CD4-positive, alpha-beta T cell treated with Interleukin-1 beta for 1 hour (primary cell): ENCODE results near the gene GRID2IP.
"Not testable (repeated sequence)": the region's sequence is repeated elsewhere in the genome, so short reads cannot be mapped to it uniquely, and the experiment has no call there.

ENCODE experiments used
- DNase-seq, 2 donors: peaks; one replicate each; pipeline ENCODE4 v3.0.0-alpha.2; 2020 to 2022

GRID2IP gene

DNA sequence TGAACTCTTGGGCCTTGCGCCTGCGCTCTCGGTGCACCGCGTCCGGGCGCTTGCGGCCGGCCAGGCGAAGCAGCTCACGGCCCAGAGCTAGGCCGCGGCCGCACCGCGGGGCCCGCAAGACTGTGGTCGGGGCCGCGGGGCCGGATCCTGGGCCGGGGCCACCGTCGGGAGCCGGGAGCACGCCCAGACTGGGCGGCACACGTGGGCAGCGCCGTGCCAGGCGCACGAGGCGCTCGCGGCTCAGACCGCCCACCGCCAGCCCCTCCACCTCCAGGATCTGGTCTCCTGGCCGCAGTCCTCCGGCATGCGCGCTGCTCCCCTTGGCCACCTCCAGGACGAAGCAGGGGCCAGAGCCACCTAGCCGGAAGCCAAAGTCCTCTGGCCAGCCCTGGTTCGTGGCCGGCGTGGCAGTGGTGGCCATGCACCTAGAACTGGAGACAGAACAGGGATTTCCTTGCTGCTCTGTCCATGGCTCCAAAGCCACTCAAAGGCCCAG, at the start of gene GRID2IP:
Gene GRID2IP, minus strand, starts transcription at position 446 of the 496 bp plus-strand sequence. Its CDS starts 25 bp downstream, at position 421.
- no peak for DNase-seq

- DNase-seq = no peak
Measured at GRCh38 chr7:6600093-6600492, 48.8 kb upstream of the GRID2IP start.

DNA sequence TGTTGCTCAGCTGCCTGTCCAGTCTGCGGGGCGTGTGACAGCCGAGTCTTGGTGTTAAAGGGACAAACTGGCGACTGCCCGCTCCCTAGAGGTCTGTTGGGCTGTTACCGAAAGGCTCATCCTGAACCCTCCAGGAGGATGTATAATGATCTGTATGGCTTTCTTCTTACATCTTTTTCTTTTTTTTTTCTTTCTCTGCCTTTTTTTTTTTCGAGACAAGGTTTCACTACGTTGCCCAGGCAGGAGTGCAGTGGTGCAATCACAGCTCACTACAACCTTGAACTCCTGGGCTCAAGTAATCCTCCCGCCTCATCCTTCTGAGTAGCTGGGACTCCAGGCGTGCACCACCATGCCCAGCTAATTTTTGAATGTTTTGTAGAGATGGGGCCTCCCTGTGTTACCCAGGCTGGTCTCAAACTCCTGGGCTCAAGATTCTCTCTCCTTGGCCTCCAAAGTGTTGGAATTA, 39.4 kb upstream of the GRID2IP start:
- DNase-seq = no peak

GRCh38 chr7:6589829-6590644, 38.8 kb upstream of the GRID2IP start, which contains the start of gene INTS15:
Gene INTS15, plus strand, starts transcription at chr7:6590021. Its CDS starts 263 bp downstream, at chr7:6590284.
- DNase-seq = peak; percentile 82 to 84

GRCh38 chr7:6589151-6589828, 38.0 kb upstream of the GRID2IP start:
- DNase-seq = no peak

DNA sequence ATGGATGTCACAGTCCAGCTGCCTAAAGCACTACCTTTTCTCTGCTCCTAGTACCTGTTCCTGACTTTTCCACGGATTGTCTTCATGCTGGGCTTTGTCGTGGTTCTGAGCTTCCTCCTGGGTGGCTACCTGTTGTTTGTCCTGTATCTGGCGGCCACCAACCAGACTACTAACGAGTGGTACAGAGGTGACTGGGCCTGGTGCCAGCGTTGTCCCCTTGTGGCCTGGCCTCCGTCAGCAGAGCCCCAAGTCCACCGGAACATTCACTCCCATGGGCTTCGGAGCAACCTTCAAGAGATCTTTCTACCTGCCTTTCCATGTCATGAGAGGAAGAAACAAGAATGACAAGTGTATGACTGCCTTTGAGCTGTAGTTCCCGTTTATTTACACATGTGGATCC, 37.3 kb upstream of the GRID2IP start:
- DNase-seq = no peak

DNA sequence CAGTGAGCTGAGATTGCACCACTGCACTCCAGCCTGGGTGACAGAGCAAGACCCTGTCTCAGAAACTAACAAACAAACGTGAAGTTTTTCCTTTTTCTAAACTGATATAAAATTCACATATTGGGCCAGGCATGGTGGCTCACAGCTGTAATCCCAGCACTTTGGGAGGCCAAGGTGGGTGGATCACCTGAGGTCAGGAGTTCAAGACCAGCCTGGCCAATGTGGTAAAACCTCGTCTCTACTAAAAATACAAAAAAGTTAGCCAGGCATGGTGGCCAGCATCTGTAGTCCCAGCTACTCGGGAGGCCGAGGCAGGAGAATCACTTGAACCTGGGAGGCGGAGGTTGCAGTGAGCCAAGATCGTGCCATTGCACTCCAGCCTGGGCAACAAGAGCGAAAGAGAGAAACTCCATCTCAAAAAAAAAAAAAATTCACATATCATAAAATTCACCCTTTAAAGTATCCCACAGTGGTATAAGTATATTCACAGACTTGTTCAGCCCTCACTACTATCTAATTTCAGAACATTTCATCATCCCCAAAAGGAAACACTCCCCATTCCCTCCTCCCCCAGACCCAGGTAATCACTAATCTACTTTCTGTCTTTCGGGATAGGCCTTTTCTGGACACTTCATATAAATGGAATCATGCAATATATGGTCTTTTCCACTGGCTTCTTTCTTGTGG, 34.6 kb upstream of the GRID2IP start:
- DNase-seq = not testable (repeated sequence)

DNA sequence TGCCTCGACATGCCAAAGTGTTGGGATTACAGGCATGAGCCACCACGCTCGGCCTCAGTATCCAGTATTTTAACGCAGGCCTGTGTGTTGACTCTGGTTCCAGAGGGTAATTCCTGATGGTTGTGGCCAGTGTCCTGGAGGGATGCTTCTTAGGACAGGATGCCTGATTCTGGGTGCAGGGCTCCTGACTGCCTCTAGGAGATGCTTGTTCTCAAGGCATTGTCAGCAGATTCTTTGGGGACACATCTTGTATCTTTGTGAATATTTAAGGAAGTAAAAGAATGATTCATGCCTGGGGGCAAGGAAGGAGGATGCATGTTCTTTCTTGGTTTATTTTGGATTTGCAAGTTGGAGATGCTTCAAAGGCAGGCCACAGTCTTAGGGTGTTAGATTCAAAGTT, 28.2 kb upstream of the GRID2IP start:
- DNase-seq = peak in 1 of 2 donors; percentile 15

GRCh38 chr7:6578114-6579084, 27.1 kb upstream of the GRID2IP start:
- no peak for DNase-seq

- DNase-seq = peak; percentile 88 to 92
Measured at GRCh38 chr7:6577369-6578113, 26.3 kb upstream of the GRID2IP start, which contains the start of gene ZDHHC4. Gene ZDHHC4, plus strand, starts transcription at chr7:6577454. Its CDS starts 3,108 bp downstream, at chr7:6580562.

DNA sequence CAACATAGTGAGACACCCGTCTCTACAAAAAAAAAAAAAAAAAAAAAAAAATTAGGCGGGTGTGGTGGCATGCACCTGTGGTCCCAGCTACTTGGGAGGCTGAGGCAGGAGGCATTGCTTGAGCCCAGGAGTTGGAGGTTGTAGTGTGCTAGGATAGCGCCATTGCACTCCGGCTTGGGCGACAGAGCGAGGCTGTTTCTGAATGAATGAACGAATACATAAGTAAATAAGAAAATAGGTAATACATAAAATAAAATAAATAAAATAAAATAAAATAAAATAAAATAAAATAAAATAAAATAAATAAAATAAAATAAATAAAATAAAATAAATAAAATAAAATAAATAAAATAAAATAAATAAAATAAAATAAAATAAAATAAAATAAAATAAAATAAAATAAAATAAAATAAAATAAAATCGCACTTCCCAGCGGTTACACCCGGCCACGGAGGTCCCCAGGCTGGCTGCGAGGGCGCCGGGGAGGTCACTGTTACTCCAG, 25.7 kb upstream of the GRID2IP start:
- DNase-seq = peak in 1 of 2 donors; percentile 19

DNA sequence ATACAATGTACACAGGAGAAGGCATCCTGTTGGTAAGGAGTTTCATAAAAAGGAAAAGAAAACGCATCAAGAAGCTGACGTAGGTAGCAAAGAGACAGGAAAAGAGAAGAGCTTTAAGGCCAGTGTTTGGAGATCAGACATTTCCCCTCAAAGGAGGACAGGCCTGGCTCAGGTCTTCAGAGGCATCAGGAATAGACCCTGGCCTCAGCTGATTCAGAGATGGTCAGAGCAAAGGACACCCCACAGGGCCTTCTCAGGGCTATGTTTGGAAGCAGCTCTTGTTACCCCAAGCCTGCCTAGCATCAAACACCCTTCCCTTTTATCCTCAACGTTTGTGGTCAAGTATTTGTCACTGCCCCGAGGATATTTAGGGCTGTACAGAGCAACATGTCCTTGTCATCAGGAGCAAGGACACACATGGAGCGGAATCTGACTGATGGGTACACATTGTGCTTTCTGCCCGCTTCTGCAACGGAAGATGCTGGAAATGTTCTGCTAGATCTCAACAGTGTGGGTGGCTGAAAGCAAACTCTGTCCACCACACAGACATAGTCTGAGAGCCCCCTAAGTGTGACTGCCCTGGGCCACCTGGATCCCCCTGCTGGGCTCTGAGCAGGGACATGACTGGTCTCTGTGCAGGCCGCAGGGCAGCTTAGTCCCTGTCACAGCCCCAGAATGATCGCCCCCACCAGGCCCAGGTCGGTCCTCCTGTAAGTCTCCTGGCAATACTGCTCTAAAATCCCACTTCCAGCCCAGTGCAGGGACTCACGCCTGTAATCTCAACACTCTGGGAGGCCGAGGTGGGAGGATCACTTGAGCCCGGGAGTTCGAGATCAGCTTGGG, 25.0 kb upstream of the GRID2IP start:
- DNase-seq = no peak

DNA sequence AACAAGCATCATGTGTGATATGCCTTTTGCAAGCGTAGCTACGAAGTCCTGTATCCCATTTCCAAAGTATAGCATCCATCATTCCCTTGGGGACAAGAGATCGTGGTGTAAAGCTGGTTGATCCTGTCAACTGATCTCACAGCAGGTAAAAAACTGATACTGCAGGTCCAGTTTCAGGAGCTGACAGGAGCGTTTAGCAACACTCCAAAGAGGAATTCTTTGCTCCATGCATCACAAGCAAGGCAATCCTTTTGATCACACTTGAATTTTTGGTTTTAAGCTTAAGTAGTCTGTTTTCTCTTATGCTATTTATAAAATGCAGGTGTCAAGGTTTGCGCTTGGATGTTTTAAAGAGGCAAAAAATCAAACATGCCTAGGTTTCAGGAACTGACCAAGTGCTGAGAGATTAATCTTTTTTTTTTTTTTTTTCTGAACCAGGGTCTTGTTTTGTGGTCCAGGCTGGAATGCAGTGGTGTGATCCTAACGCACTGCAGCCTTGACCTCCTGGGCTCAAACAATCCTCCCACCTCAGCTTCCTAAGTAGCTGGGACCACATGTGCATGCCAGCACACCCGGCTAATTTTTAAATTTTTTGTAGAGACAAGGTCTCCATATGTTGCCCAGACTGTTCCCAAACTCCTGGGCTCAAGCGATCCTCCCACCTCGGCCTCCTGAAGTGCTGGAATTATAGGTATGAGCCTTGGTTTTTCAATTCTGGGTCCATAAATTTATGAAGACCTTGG, 24.2 kb upstream of the GRID2IP start:
- no peak for DNase-seq

GRCh38 chr7:6571160-6571779, 20.0 kb upstream of the GRID2IP start:
- no peak for DNase-seq

GRCh38 chr7:6567886-6568285, 16.6 kb upstream of the GRID2IP start:
- DNase-seq = no peak

GRCh38 chr7:6565655-6566054, 14.4 kb upstream of the GRID2IP start:
- no peak for DNase-seq

DNA sequence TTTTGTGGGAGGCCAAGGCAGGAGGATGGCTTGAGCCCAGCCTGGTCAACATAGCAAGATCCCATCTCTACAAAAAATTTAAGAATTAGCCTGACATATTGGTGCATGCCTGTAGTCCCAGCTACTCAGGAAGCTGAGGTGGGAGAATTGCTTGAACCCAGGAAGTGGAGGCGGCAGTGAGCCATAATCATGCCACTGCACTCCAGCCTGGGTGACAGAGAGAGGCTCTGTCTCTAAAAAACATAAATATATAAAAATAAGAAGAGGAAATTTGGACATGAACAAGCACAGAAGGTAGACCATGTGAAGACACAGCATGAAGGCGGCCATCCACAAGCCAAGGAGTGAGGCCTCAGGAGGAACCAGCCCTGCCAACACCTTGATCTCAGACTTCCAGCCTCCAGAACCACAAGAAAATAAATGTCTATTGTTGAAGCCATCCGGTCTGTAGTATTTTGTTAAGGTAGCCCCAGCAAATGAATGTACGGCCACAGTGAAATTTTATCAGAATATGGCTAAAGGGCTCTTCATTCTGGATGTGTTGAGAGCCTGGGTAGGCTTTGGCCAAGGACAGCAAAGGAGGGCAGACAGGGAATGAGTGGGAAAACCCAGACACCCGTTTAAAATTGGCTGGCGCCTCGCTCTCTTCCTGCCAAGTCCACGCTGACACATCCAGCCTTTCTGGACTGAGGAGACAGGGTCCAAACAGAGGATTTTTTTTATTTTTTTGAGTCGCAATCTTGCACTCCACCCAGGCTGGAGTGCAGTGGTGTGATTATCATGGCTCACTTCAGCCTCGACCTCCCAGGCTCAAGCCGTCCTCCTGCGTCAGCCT, 12.9 kb upstream of the GRID2IP start:
- DNase-seq = no peak

- no peak for DNase-seq
Measured at GRCh38 chr7:6562106-6562505, 10.8 kb upstream of the GRID2IP start.
